ENCODE data around the gene MIP. TPM values are rescaled to one million over a fixed set of nuclear protein-coding genes. Genes with fewer than 3 reads are reported as not detected.

Gene MIP
- total RNA-seq, 1 experiment from 2014 or later: not detected

DNA sequence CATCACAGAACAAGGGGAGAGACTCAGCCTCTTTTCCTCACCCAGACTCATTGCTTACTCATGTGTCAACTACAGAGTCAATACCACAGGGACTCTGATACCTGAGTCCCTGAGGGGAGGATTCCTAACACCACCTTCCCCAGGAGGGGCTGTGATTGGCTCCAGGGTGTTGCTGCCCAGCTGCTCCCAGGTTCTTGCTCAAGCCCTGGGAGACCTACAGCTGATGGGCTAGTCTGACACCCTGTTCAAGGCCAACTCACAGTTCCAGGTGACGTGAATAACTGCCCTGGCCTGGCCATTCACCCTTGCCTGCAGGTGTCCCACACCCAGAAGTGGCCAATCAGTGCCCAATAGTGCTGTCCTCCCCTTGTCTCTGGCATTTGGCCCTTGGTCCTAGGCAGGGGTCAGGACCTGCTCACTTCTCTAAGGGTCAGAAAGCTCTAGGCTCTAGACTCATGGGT, 22.5 kb upstream of the MIP start:
- no peak overlapping the region for H3K4me3 ChIP-seq (ENCODE audit: low read depth in 2 of 2, low read length in 2 of 2)
- POLR2A ChIA-PET: no interaction called here
- no peaks in the 10 kb centered on the region for H3K9me3 ChIP-seq (ENCODE audit: control insufficient read depth, insufficient read depth, low read depth, low read length)
- no peaks in the 10 kb centered on the region for H3K36me3 ChIP-seq (ENCODE audit: control insufficient read depth, insufficient read depth, low read length)
- TF ChIP-seq, protein P1, sequence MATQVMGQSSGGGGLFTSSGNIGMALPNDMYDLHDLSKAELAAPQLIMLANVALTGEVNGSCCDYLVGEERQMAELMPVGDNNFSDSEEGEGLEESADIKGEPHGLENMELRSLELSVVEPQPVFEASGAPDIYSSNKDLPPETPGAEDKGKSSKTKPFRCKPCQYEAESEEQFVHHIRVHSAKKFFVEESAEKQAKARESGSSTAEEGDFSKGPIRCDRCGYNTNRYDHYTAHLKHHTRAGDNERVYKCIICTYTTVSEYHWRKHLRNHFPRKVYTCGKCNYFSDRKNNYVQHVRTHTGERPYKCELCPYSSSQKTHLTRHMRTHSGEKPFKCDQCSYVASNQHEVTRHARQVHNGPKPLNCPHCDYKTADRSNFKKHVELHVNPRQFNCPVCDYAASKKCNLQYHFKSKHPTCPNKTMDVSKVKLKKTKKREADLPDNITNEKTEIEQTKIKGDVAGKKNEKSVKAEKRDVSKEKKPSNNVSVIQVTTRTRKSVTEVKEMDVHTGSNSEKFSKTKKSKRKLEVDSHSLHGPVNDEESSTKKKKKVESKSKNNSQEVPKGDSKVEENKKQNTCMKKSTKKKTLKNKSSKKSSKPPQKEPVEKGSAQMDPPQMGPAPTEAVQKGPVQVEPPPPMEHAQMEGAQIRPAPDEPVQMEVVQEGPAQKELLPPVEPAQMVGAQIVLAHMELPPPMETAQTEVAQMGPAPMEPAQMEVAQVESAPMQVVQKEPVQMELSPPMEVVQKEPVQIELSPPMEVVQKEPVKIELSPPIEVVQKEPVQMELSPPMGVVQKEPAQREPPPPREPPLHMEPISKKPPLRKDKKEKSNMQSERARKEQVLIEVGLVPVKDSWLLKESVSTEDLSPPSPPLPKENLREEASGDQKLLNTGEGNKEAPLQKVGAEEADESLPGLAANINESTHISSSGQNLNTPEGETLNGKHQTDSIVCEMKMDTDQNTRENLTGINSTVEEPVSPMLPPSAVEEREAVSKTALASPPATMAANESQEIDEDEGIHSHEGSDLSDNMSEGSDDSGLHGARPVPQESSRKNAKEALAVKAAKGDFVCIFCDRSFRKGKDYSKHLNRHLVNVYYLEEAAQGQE (IDR thresholded peaks at IDR 0.05; ENCODE audit: insufficient read depth in 1 of 2, low read depth in 2 of 2, low read length in 1 of 2): no peak
- no peak for TF ChIP-seq SIN3A (IDR thresholded peaks at IDR 0.05; ENCODE audit: borderline replicate concordance, insufficient read depth, low read depth, low read length)
- TF ChIP-seq, protein P2, sequence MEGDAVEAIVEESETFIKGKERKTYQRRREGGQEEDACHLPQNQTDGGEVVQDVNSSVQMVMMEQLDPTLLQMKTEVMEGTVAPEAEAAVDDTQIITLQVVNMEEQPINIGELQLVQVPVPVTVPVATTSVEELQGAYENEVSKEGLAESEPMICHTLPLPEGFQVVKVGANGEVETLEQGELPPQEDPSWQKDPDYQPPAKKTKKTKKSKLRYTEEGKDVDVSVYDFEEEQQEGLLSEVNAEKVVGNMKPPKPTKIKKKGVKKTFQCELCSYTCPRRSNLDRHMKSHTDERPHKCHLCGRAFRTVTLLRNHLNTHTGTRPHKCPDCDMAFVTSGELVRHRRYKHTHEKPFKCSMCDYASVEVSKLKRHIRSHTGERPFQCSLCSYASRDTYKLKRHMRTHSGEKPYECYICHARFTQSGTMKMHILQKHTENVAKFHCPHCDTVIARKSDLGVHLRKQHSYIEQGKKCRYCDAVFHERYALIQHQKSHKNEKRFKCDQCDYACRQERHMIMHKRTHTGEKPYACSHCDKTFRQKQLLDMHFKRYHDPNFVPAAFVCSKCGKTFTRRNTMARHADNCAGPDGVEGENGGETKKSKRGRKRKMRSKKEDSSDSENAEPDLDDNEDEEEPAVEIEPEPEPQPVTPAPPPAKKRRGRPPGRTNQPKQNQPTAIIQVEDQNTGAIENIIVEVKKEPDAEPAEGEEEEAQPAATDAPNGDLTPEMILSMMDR (IDR thresholded peaks at IDR 0.05): no peak
- no peak for TF ChIP-seq TCF7L2 (IDR thresholded peaks at IDR 0.05; ENCODE audit: low read depth, low read length)
- TF ChIP-seq POLR2AphosphoS5 (IDR thresholded peaks at IDR 0.05; ENCODE audit: low read depth, low read length): no peak
- no peaks in the 10 kb centered on the region for H3K27me3 ChIP-seq (ENCODE audit: control insufficient read depth, insufficient read depth, low read length)
- in situ Hi-C loops (cut with HindIII; ENCODE audit: low pct_unique_long_range_greater_than_20kb, low sequenced_read_pairs) (no loop called here), intact Hi-C loops (cut with micrococcal nuclease; ENCODE audit: unreplicated experiment) (no loop called here)
- BruUV-seq (replicated peaks): no TSS peak
- ATAC-seq (no peak), DNase-seq (ENCODE audit: low read depth, low spot score) (no peak)
- H3K27ac ChIP-seq (ENCODE audit: low read length): no peak overlapping the region
- CTCF ChIA-PET: no interaction called here
- H3K4me1 ChIP-seq (ENCODE audit: control insufficient read depth, insufficient read depth, low read length): no peaks in the 10 kb centered on the region

DNA sequence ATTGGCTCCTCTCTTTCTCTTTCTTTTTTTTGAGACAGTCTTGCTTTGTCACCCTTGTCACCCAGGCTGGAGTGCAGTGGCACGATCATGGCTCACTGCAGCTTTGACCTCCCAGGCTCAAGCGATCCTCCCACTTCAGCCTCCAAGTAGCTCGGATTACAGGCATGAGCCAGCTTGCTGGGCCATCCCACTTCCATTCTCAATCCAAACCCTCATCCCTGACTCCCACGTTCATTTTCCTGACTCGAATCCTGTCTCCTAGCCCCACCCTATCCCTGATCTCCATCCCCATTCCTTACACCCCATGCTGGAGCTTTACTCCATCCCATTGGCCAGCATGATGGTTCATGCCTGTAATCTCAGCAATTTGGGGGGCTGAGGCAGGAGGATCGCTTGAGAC, 21.7 kb upstream of the MIP start:
- BruUV-seq (replicated peaks): no TSS peak
- Histone ChIP-seq H3K4me1 (ENCODE audit: control insufficient read depth, insufficient read depth, low read length) (no peaks in the 10 kb centered on the region; the same call in 1 of the 2 replicates), H3K27ac (ENCODE audit: low read length) (no peak overlapping the region), H3K9me3 (ENCODE audit: control insufficient read depth, insufficient read depth, low read depth, low read length) (no peaks in the 10 kb centered on the region), H3K4me3 (ENCODE audit: low read depth in 2 of 2, low read length in 2 of 2) (no peak overlapping the region), H3K36me3 (ENCODE audit: control insufficient read depth, insufficient read depth, low read length) (no peaks in the 10 kb centered on the region), H3K27me3 (ENCODE audit: control insufficient read depth, insufficient read depth, low read length) (no peaks in the 10 kb centered on the region)
- TF ChIP-seq POLR2AphosphoS5 (IDR thresholded peaks at IDR 0.05; ENCODE audit: low read depth, low read length): no peak
- no peak for TF ChIP-seq TCF7L2 (IDR thresholded peaks at IDR 0.05; ENCODE audit: low read depth, low read length)
- TF ChIP-seq, protein P1 (IDR thresholded peaks at IDR 0.05; ENCODE audit: insufficient read depth in 1 of 2, low read depth in 2 of 2, low read length in 1 of 2): no peak
- TF ChIP-seq, protein P2 (IDR thresholded peaks at IDR 0.05): no peak
- TF ChIP-seq SIN3A (IDR thresholded peaks at IDR 0.05; ENCODE audit: borderline replicate concordance, insufficient read depth, low read depth, low read length): no peak
- in situ Hi-C loops (cut with HindIII; ENCODE audit: low pct_unique_long_range_greater_than_20kb, low sequenced_read_pairs) (no loop called here), intact Hi-C loops (cut with micrococcal nuclease; ENCODE audit: unreplicated experiment) (no loop called here)
- DNase-seq (ENCODE audit: low read depth, low spot score) (no peak), ATAC-seq (no peak)
- POLR2A ChIA-PET: no interaction called here
- CTCF ChIA-PET: no interaction called here
